HG02885 (cell line): ENCODE data around the gene CHRNB1.

ENCODE experiments used
- ATAC-seq: cut with Tn5 transposase; IDR thresholded peaks from one replicate; pipeline ENCODE4 v1.9.1; 2021; ENCODE audit warnings: mild to moderate bottlenecking; ENCODE audit not compliant: unreplicated experiment, poor library complexity

Gene CHRNB1, protein sequence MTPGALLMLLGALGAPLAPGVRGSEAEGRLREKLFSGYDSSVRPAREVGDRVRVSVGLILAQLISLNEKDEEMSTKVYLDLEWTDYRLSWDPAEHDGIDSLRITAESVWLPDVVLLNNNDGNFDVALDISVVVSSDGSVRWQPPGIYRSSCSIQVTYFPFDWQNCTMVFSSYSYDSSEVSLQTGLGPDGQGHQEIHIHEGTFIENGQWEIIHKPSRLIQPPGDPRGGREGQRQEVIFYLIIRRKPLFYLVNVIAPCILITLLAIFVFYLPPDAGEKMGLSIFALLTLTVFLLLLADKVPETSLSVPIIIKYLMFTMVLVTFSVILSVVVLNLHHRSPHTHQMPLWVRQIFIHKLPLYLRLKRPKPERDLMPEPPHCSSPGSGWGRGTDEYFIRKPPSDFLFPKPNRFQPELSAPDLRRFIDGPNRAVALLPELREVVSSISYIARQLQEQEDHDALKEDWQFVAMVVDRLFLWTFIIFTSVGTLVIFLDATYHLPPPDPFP

DNA sequence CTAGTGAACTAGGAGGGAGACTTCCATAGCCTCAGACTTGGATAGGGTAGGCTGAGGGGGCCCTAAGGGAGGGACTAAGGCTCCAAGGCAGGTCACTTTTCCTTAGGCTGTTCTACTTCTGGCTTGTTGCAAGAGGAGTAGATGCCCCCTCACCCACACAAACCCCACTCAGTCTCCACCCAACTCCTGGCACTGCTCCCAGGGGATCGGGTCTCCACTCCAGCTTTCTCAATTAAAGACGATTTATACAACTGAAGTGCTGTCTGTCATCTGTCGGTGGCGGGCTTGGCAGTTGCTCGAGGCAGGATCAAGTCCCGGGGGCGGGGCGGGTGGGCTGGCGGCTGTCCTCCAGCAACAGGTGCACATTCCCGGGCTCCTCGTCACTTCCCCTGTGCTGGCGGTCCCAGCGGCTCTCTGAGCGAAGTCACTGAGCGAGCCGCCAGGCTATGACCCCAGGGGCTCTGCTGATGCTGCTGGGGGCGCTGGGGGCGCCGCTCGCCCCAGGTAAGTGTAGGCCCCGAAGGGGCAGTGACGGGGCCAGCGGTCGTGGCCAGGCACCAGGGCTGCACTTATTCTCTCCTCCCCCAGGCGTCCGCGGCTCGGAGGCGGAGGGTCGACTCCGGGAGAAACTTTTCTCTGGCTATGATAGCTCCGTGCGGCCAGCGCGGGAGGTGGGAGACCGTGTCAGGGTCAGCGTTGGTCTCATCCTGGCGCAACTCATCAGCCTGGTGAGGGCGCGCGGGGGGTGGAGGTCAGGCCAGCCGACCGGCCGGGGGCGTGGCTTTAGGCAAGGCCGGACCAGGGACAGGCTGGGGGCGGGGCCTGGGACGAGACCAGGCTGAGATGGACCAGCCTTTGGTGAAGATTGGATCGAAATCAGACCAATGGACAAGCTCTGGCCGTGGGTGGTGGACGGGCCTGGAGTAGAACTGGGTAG is at the start of gene CHRNB1:
TSS of gene CHRNB1 (plus strand) at position 380 of the 937 bp plus-strand sequence. CDS start at position 447, 67 bp downstream.
- ATAC-seq = no peak

DNA sequence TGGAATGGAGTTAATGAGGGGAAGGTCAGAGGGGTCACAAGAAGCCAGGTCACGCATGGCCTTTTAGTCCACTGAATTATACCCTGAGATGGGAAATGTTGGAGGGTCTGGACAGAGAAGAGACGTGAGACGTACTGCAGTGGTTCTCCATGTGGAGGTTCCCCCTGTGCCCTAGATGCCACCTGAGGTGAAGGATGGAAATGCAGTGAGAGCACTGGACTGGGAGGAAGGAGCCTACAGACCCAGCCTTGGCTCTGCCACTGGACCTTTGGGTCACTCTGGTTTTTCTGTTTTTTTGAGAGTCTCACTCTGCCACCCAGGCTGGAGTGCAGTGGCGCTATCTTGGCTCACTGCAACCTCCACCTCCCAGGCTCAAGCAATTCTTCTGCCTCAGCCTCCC is 48.7 kb upstream of the CHRNB1 start:
- no peak for ATAC-seq

DNA sequence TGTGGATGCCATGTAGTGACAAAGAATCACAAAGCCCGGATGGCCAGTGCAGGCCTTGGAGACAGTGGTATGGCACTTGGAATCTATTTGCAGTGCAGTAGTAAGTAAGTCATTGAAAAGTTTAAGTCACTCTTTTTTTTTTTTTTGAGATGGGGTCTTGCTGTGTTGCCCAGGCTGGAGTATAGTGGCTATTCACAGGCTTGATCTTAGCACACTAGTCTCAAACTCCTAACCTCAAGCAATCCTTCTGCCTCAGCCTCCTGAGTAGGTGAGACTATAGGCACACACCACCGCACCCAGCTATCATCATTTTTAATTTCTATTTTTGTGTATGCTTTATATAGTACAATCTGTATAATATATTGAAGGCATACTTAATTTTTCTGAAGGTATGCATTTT is 46.2 kb upstream of the CHRNB1 start:
- ATAC-seq = no peak

DNA sequence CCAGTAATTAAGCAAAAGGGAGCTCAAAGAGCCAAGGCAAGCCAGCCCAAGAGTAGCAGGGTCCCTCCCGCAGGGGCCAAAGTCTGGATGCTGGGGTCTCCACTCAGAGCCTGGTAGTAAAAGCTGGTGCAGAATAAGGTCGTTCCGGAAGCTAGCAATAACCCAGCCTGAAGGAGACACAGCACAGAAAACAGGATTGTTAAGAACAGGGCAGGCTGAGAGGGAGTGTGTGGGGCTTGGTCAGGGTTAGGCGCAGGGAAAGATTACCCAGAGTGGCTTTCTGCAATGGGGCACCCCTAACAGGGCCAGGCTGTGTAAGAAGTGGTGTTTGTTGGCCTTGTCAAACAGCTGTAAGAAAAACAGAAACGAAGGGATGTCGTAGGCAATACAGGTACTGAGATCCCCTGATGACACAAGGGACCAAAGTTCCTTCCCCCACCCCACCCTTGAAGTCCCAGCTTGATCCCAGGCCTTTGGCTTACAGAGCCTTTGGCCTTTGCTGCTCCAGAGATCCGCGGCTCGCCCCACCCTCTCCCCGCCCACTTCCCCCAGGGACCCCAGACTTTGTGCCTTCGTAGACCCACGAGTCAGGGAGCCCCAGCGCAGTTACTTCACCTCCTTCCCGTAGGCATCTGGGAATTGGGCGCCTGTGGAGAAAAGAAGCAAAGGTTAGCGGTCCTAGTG is 41.7 kb upstream of the CHRNB1 start:
- ATAC-seq = no peak

DNA sequence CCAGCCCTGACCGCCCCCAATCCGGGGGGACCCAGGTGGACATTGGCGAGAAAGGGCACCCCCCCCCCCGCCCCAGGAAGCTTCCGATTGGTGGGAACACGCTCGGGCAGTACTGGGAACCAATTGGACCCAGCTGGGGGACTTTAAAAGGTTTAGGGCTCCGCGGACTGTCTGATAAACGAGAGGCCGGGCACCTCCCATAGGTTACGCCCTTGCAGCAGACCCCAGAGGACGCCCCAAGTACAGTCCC is 41.2 kb upstream of the CHRNB1 start:
- no peak for ATAC-seq

DNA sequence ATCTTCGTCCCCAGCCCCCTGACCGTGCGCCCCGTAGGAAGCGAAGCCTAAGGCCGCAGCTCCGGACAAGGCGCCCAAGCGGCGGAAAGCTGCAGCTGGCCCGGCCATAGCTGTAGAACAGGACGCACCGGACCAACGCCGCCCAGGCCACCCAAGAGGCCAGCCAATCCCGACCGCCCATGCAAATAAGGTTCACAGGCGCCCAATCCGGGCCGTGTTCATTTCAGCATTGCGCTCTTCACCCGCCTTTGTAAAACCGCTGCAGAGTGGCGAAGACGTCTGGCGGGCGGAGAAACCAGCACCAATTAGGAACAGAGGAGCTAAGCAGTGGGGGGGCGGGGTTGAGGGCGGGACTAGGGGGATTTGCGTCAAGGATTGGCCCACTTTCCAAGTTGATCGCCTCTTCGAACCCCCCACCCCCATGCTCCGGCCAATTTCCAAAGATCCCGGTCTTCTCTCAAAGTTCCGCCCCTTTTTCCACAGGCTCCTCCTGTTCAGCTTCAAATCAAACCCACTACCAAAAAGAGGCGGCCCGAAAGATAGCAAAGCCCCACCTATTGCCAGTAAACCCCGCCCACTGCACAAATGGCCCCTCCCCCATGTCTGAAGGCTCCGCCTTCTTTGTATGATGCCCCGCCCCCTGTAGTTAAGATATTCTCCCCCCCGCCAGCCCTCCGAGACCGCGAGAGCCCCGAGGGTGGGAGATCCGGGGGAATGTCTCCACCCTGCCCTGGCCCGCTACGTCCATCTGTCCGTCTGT is 40.7 kb upstream of the CHRNB1 start, which contains the start of gene TMEM256:
TSS of gene TMEM256 (minus strand) at position 121 of the 760 bp plus-strand sequence. CDS start at position 108, 13 bp downstream.
- ATAC-seq = peak; percentile 96

DNA sequence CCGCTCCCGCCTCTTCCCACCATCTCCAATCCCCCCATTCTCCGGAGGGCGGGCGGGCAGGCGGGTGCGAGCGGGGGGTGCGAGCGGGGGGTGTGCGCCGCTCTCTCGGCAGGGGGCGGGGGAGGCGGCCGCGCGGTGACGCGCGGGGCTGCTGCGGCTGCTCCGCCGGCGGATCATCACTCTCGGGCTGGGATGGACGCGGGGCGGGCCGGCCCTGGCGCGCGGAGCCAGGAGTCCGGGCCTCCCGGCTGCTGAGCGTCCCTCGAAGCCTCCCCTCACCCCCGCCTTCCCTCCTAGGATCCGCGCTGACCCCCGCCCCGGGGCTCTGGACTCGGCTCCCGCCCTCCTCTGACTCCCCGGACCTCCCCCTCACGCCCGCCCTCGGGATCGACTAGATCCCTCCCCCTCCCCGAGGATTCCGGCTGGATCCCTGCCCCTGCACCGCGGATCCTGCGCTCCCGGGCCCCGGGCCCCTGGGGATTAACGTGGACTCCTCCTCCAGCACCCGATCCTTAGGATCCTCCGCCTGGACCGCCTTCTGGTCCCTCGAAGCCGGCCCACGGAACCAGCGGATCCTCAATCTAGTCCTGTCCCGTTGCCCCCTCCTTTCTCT is 40.0 kb upstream of the CHRNB1 start:
- ATAC-seq = no peak

DNA sequence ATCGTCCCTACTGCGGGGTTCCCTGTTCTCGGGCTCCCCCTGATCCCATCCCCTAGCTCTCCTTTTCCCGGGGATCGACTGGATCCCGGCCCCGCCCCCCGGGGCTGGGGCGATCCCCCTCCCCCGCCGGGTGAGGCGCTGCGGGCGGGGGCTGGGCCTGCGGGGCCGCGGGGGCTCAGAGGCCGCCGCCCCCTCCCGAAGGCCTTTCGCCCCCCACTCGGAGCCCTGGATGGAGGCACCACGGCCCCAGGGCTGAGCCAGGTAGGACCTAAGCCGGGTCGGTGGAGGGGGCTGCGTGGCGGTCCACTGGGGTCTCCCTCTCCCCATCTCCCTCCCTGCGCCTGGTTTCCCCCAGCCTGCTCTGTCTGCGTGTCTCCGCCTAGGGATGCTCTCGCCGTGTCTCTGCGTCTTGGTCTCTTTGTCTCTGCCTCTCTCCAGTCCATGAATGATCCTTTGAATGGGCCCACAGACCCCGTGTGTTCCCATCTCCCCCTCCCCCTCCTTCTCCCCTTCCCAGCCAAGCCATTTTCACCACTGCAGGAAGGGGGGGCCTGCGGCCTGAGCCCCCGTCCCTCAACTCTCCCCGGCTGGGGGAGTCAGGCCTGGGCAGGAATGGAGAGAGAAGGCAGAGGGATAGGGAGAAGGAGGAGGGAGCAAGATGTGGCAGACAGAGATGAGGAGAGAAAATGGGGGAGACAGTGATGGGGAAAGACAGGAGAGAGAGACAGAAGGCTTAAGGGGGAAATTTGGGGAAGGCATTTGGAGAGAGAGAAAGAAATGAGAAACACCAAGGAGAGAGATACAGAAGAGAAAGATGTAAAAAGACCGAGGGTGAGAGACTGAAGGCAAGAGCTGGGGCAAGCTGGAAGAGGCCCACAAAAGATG is 39.3 kb upstream of the CHRNB1 start:
- ATAC-seq = no peak

DNA sequence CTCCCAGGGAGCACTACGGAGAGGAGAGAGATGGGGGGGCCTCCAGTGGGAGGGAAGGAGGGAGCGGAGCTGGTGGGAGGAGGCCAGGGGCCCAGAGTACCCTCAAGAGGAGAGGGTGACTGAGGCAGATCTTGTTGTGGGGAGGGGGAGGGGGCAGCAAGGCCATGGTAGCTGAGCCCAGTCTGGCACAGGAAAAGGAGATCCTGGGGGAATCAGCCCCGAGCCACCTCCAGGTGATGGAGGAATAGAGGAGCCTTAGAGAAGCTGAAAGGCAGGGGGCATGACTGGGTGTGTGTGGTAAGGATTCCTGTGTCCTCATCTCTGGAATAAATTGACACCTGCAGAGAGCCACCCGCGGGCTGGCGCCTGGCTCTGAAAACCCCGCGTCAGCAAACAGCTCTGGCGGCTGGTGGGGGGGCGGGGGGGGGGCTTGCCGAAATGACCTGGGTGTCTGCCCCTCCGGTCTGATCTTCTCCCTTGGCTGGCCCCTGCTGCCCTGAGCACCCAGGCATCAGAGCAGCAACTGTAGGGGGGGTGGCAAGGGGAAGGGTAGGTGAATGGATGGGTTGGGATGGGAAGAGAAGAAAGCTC is 38.5 kb upstream of the CHRNB1 start:
- ATAC-seq = no peak

DNA sequence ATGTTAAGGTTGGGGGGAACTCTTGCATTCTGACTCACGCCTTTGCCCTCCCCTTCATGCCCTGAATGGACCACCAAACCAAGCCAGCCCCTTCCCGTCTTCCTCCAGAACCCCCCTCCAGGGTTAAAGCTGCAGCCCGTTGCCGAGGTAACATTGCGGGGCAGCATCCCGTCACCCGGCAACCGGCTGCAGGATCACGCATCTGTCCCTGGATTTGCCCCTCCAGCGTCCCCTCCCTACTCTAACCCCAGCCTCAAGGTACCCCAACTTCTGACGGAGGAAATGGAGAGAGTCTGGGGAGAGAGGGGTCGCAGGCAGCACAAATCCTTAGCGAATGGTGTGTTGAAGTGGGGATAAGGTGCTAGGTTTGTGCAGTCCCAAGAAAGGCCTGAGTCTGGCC is 37.8 kb upstream of the CHRNB1 start:
- no peak for ATAC-seq

DNA sequence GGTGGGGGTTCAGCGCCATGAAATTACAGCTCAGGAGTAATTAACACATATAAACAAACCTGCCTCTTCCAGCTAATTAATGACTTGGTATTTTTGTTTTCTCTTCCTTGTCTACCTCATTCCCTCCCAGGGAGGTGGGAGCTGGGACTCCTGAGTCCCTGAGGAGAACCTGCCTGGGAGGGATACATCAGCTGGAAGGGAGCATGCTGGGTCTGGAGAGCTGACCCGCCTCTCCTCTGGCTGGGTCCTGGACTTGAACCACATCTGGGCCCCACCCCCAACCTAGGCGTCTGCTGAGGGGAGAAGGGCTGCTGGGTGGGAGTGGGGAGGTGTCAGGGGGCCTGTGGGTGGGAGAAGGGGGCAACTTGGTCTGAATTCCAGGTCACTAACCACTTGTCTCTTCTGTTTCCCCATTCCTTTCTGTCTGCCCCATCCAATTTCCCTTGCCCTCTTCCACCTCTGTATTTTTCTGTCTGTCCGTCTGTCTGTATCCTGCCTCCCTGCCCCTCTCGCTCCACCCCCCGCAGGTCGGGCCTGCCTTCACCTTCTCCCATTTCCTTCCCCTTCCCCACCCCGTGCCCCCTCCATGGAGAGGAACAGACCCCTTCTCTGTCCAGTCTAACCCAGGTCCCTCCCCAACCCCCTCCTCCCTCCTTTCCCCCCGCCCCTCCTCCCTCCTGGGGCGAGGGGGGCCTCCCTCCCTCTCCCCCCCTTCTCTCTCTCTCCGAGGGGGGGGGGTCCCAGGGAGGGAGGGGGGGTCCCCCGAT is 37.2 kb upstream of the CHRNB1 start, which contains the start of gene NLGN2:
TSS of gene NLGN2 (plus strand) at position 361 of the 767 bp plus-strand sequence. CDS start 411 bp downstream, outside the sequence.
- no peak for ATAC-seq

DNA sequence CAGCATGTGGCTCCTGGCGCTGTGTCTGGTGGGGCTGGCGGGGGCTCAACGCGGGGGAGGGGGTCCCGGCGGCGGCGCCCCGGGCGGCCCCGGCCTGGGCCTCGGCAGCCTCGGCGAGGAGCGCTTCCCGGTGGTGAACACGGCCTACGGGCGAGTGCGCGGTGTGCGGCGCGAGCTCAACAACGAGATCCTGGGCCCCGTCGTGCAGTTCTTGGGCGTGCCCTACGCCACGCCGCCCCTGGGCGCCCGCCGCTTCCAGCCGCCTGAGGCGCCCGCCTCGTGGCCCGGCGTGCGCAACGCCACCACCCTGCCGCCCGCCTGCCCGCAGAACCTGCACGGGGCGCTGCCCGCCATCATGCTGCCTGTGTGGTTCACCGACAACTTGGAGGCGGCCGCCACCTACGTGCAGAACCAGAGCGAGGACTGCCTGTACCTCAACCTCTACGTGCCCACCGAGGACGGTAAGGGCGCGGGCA is 36.6 kb upstream of the CHRNB1 start:
- ATAC-seq = no peak

DNA sequence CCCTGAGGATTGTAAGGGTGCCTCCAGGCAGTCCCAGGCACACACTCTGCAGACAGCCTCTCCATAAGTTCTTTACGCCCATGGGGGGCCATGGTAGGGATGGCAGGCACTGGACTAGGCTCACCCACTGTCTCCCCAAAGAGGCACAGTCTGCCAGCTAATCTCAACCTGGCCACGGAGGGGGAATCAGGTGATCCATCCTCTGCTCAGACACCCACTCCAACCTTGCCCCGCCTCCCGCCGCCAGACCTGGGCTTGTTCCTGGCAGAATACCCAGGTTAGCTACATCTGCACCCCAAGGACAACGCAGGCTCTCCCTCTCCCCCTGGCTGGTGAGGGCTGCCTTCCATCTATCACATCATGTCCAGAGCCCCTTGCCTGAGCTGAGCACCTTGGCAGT is 36.0 kb upstream of the CHRNB1 start:
- no peak for ATAC-seq

DNA sequence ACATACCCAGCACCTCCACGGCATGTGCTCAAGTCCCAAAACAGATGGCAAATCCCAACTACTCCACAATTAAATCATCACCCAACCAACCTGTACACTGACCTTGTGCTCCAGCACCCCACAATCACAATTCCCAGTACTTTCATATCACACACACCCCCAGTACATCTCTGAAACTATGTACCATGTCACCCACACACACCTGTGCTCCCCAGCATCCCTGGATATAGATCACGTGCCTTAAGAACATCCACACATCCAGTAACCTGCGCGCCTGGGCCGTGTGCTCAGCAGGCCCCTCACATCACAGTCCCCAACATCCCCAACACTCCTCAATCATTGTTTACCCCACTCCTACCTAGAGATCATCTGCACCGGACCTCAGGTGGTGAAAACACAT is 35.1 kb upstream of the CHRNB1 start:
- ATAC-seq = no peak

DNA sequence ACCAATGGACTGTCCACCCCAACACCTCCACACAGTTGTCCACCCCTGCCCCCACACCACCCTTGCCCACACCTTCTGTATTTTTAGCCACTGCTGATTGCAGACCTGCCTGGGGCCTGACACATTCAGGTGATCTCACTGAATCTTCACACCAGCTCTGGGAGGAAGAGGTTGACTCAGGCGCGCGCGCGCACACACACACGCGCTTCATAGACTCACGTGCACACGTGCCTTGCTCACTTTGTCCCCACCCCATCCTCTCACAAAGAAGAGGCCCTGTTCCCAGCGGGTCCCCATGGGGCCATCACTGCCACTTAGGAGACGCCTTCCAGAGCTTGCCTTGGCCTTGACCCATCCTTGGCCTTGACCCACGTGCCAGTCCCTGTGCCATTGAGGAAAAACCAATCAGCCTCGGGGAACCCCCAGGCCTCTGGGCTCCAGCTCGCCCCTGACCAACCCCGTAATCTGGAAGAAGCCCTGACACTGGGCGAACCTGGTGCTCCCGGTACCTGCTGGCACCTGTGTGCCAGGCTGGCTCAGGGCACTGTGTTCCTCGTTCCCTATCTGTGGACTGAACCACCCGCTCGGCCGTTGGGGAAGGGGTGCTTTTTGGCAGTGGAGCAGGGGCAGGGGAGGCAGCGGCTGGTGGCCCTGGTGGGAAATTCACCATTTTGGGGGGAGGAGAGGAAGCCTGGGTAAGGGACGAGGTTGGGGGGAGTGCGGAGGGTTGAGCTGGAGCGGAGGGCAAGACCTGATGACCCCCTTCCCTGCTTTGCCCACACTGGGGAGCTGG is 34.0 kb upstream of the CHRNB1 start:
- ATAC-seq = no peak

DNA sequence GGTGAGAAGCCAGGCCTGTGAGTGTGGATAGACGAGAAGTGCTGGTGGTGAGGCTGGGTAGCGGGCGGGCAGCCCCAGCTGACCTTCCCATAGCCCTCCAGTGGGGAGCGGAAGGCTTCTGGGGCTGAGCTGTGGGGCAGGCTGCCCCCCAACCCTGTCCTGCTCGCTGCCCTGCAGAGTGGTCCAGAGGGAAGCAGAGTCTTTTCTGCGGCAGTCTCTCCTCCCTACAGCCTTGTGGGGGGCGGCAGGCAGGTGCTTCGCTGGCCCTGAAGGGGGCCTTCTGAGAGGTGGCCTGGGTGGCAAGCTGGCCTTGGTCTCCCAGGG is 33.5 kb upstream of the CHRNB1 start:
- ATAC-seq = no peak
